GM23338 (cell line): ENCODE measurements around the gene DEDD2. TPM values are rescaled to one million over a fixed set of nuclear protein-coding genes. Genes with fewer than 3 reads are reported as not detected.

ENCODE experiments used
- ATAC-seq: fragments of 200-7000 bp; cut with Tn5 transposase; 3 replicates; pipeline ENCODE4 v1.9.1; 2020
- DNase-seq: peaks from one replicate; pipeline ENCODE4 v3.0.0-alpha.2; 2015; ENCODE audit warnings: low spot score
- H2AFZ ChIP-seq: fragments of 200-600 bp; sonication (generic); 2 replicates; pipeline ENCODE4 v1.8.0; 2016; ENCODE audit warnings: antibody characterized with exemption, mild to moderate bottlenecking, moderate library complexity
- H3F3A ChIP-seq: fragments of 200-600 bp; sonication (generic); replicated peaks from 2 replicates; pipeline ENCODE4 v1.8.0; 2017; ENCODE audit warnings: antibody characterized with exemption, mixed run types, low read depth
- H3K27ac ChIP-seq: fragments of 200-600 bp; sonication (generic); 2 replicates; pipeline ENCODE4 v1.6.1; 2016; ENCODE audit warnings: low read depth
- H3K27me3 ChIP-seq: fragments of 200-600 bp; sonication (generic); 2 replicates; pipeline ENCODE4 v1.8.0; 2016; ENCODE audit warnings: mild to moderate bottlenecking, mixed run types, moderate library complexity; ENCODE audit not compliant: insufficient read depth
- H3K36me3 ChIP-seq: fragments of 200-600 bp; sonication (generic); 2 replicates; pipeline ENCODE4 v1.8.0; 2016; ENCODE audit warnings: mild to moderate bottlenecking; ENCODE audit not compliant: insufficient read depth
- H3K4me1 ChIP-seq: fragments of 200-600 bp; sonication (generic); 2 replicates; pipeline ENCODE4 v1.8.0; 2016; ENCODE audit warnings: mild to moderate bottlenecking, moderate library complexity; ENCODE audit not compliant: insufficient read depth
- H3K4me2 ChIP-seq: fragments of 200-600 bp; sonication (generic); 2 replicates; pipeline ENCODE4 v1.7.1; 2017; ENCODE audit warnings: mixed run types
- H3K4me3 ChIP-seq: fragments of 200-600 bp; sonication (generic); 2 replicates; pipeline ENCODE4 v1.6.1; 2016; ENCODE audit warnings: mixed run types
- H3K79me2 ChIP-seq: fragments of 200-600 bp; sonication (generic); replicated peaks from 2 replicates; pipeline ENCODE4 v1.8.0; 2017; ENCODE audit warnings: mild to moderate bottlenecking; ENCODE audit not compliant: insufficient read depth
- H3K9me2 ChIP-seq: fragments of 200-600 bp; sonication (generic); 2 replicates; pipeline ENCODE4 v1.8.0; 2017; ENCODE audit not compliant: insufficient read depth
- H4K20me1 ChIP-seq: fragments of 200-600 bp; sonication (generic); replicated peaks from 2 replicates; pipeline ENCODE4 v1.8.0; 2017; ENCODE audit warnings: mild to moderate bottlenecking; ENCODE audit not compliant: insufficient read depth
- H3K27ac Mint-ChIP-seq: 2 replicates; pipeline ENCODE4 v1.8.0; 2020; ENCODE audit warnings: inconsistent platforms, mild to moderate bottlenecking, moderate library complexity, mixed read lengths
- H3K27me3 Mint-ChIP-seq: 3 replicates; pipeline ENCODE4 v1.8.0; 2022; ENCODE audit warnings: low read depth, mild to moderate bottlenecking, moderate library complexity, mixed read lengths, inconsistent platforms; ENCODE audit not compliant: insufficient read depth, poor library complexity
- H3K36me3 Mint-ChIP-seq: 3 replicates; pipeline ENCODE4 v1.8.0; 2021; ENCODE audit warnings: low read depth, mild to moderate bottlenecking, inconsistent platforms, moderate library complexity, mixed read lengths
- H3K4me1 Mint-ChIP-seq: 3 replicates; pipeline ENCODE4 v1.8.0; 2020; ENCODE audit warnings: mild to moderate bottlenecking, inconsistent platforms, mixed read lengths
- H3K4me3 Mint-ChIP-seq: 3 replicates; pipeline ENCODE4 v1.8.0; 2021; ENCODE audit warnings: moderate library complexity, mild to moderate bottlenecking, inconsistent platforms, mixed read lengths
- H3K9me3 Mint-ChIP-seq: 3 replicates; pipeline ENCODE4 v1.8.0; 2020; ENCODE audit warnings: moderate library complexity, mild to moderate bottlenecking, inconsistent platforms, mixed read lengths
- CREB1 ChIP-seq: fragments of 250-450 bp; sonication (Bioruptor Pico); IDR thresholded peaks from 2 replicates; pipeline ENCODE4 v1.5.0; 2020; ENCODE audit warnings: low read depth, mild to moderate bottlenecking, moderate library complexity
- EZH2 ChIP-seq: fragments of 200-600 bp; sonication (generic); IDR thresholded peaks from one replicate; pipeline ENCODE4 v1.8.0; 2017; ENCODE audit warnings: antibody characterized with exemption, mild to moderate bottlenecking, low read depth; ENCODE audit not compliant: unreplicated experiment
- EZH2phosphoT487 ChIP-seq: fragments of 200-600 bp; sonication (generic); IDR thresholded peaks from one replicate; pipeline ENCODE4 v1.8.1; 2018; ENCODE audit warnings: antibody characterized with exemption; ENCODE audit not compliant: unreplicated experiment
- JUNB ChIP-seq: IDR thresholded peaks from one replicate; pipeline ENCODE4 v1.6.1; 2016; ENCODE audit warnings: antibody characterized with exemption; ENCODE audit not compliant: unreplicated experiment
- NANOG ChIP-seq: IDR thresholded peaks from 2 replicates; pipeline ENCODE4 v1.6.1; 2016; ENCODE audit warnings: antibody characterized with exemption, borderline replicate concordance
- POLR2AphosphoS5 ChIP-seq: IDR thresholded peaks from 2 replicates; pipeline ENCODE4 v1.6.1; 2016; ENCODE audit warnings: antibody characterized with exemption, low read depth
- STAT1 ChIP-seq: IDR thresholded peaks from one replicate; pipeline ENCODE4 v1.6.1; 2016; ENCODE audit warnings: antibody characterized with exemption; ENCODE audit not compliant: unreplicated experiment
- ZNF114 ChIP-seq: fragments of 250-450 bp; sonication (Bioruptor Pico); IDR thresholded peaks from 2 replicates; pipeline ENCODE4 v1.5.0; 2020; ENCODE audit warnings: mild to moderate bottlenecking, moderate library complexity
- ZNF331 ChIP-seq: fragments of 250-450 bp; sonication (Bioruptor Pico); IDR thresholded peaks from 2 replicates; pipeline ENCODE4 v1.5.0; 2020; ENCODE audit warnings: low read depth, mild to moderate bottlenecking, moderate library complexity
- polyA plus RNA-seq: library from polyadenylated mRNA; unstranded; fragments of >200 nt; fragmentation: Nextera tagmentation; extraction: Ambion mirVana; gene quantifications from 2 replicates; pipeline ENCODE4 v1.2.1, GENCODE V29; 2016
- total RNA-seq: library from RNA; depleted of rRNA; stranded (reverse); fragments of >200 nt; shearing (Covaris generic); gene quantifications from 2 replicates; pipeline ENCODE4 v1.2.3, GENCODE V29; 2014
- TF ChIP-seq, protein P1 (sequence below): fragments of 250-450 bp; sonication (Bioruptor Pico); IDR thresholded peaks from 2 replicates; pipeline ENCODE4 v1.5.0; 2020; ENCODE audit warnings: mild to moderate bottlenecking, moderate library complexity
- TF ChIP-seq, protein P2 (sequence below), 2 experiments: fragments of 200-600 bp in 1 of 2; sonication (generic) in 1 of 2; conservative IDR thresholded peaks; 2 replicates each; pipeline versions ENCODE4 v1.5.1 to v1.6.1; 2016 to 2017; ENCODE audit warnings: antibody characterized with exemption in 2 of 2, low read depth in 2 of 2, mild to moderate bottlenecking in 2 of 2, moderate library complexity in 1 of 2
- TF ChIP-seq, protein P3 (sequence below): IDR thresholded peaks from 2 replicates; pipeline ENCODE4 v1.6.1; 2016; ENCODE audit warnings: antibody characterized with exemption
- TF ChIP-seq, protein P4 (sequence below): IDR thresholded peaks from one replicate; pipeline ENCODE4 v1.6.1; 2018; ENCODE audit warnings: antibody characterized with exemption; ENCODE audit not compliant: unreplicated experiment

DEDD2 gene
- total and polyA plus RNA-seq, 2 experiments from 2014 or later: 23.4 to 63.0 TPM

DNA sequence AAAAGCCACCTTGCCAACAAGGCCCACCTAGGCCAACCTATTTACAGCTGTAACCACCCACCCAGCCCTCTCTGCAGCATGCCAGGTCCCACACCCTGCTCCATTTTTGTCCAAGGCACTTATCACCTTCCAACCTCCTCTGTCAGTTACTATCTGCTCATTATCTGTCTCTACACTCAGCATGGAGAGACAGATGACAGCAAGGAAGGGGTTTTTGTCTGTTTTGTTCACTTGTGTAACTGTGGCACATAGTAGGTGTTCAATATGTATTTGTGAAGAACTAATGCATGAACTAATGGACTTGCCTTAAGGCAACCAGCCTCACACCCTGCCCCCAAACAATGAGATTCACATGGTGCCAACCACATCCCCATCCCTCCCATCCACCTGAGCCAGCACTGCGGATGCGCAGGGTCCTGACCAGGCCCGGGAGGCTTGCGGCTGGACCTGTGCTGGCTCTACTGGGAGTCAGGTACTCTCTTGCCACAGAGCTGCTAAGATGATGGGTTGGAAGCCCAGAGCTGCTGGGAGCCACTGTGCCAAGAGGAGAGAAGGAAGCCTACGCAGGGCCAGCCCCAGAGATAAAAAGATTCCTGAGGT, 17.3 kb downstream of the DEDD2 start:
- Mint-ChIP-seq H3K9me3 (peaks cover 3% of the 10 kb centered on the region), H3K36me3 (peaks cover 81% of the 10 kb centered on the region), H3K27me3 (peaks cover 13% of the 10 kb centered on the region), H3K4me1 (peaks cover 62% of the 10 kb centered on the region), H3K27ac (peak overlapping the region; percentile 60), H3K4me3 (no peak overlapping the region; the same call in 2 of the 3 replicates)
- Histone ChIP-seq H3K27ac (no peak overlapping the region), H3K4me3 (no peak overlapping the region), H3K4me2 (no peak overlapping the region), H3K79me2 (peaks cover 30% of the 10 kb centered on the region), H2AFZ (no peak overlapping the region), H3K9me2 (no peaks in the 10 kb centered on the region), H3K27me3 (no peaks in the 10 kb centered on the region), H3K36me3 (peaks cover 10% of the 10 kb centered on the region), H4K20me1 (peaks cover 31% of the 10 kb centered on the region), H3F3A (peaks cover 2% of the 10 kb centered on the region), H3K4me1 (peaks cover 20% of the 10 kb centered on the region)
- no peak for ATAC-seq
- TF ChIP-seq EZH2phosphoT487 (no peak), JUNB (no peak), POLR2AphosphoS5 (no peak), CREB1 (CRISPR knock-in tag) (no peak), STAT1 (no peak), ZNF114 (no peak), EZH2 (no peak), NANOG (no peak), ZNF331 (CRISPR knock-in tag) (no peak)
- TF ChIP-seq, protein P1, sequence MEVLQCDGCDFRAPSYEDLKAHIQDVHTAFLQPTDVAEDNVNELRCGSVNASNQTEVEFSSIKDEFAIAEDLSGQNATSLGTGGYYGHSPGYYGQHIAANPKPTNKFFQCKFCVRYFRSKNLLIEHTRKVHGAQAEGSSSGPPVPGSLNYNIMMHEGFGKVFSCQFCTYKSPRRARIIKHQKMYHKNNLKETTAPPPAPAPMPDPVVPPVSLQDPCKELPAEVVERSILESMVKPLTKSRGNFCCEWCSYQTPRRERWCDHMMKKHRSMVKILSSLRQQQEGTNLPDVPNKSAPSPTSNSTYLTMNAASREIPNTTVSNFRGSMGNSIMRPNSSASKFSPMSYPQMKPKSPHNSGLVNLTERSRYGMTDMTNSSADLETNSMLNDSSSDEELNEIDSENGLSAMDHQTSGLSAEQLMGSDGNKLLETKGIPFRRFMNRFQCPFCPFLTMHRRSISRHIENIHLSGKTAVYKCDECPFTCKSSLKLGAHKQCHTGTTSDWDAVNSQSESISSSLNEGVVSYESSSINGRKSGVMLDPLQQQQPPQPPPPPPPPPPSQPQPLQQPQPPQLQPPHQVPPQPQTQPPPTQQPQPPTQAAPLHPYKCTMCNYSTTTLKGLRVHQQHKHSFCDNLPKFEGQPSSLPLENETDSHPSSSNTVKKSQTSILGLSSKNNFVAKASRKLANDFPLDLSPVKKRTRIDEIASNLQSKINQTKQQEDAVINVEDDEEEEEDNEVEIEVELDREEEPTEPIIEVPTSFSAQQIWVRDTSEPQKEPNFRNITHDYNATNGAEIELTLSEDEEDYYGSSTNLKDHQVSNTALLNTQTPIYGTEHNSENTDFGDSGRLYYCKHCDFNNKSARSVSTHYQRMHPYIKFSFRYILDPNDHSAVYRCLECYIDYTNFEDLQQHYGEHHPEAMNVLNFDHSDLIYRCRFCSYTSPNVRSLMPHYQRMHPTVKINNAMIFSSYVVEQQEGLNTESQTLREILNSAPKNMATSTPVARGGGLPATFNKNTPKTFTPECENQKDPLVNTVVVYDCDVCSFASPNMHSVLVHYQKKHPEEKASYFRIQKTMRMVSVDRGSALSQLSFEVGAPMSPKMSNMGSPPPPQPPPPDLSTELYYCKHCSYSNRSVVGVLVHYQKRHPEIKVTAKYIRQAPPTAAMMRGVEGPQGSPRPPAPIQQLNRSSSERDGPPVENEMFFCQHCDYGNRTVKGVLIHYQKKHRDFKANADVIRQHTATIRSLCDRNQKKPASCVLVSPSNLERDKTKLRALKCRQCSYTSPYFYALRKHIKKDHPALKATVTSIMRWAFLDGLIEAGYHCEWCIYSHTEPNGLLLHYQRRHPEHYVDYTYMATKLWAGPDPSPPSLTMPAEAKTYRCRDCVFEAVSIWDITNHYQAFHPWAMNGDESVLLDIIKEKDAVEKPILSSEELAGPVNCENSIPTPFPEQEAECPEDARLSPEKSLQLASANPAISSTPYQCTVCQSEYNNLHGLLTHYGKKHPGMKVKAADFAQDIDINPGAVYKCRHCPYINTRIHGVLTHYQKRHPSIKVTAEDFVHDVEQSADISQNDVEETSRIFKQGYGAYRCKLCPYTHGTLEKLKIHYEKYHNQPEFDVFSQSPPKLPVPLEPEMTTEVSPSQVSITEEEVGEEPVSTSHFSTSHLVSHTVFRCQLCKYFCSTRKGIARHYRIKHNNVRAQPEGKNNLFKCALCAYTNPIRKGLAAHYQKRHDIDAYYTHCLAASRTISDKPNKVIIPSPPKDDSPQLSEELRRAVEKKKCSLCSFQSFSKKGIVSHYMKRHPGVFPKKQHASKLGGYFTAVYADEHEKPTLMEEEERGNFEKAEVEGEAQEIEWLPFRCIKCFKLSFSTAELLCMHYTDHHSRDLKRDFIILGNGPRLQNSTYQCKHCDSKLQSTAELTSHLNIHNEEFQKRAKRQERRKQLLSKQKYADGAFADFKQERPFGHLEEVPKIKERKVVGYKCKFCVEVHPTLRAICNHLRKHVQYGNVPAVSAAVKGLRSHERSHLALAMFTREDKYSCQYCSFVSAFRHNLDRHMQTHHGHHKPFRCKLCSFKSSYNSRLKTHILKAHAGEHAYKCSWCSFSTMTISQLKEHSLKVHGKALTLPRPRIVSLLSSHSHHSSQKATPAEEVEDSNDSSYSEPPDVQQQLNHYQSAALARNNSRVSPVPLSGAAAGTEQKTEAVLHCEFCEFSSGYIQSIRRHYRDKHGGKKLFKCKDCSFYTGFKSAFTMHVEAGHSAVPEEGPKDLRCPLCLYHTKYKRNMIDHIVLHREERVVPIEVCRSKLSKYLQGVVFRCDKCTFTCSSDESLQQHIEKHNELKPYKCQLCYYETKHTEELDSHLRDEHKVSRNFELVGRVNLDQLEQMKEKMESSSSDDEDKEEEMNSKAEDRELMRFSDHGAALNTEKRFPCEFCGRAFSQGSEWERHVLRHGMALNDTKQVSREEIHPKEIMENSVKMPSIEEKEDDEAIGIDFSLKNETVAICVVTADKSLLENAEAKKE (CRISPR knock-in tag): no peak
- TF ChIP-seq, protein P2, sequence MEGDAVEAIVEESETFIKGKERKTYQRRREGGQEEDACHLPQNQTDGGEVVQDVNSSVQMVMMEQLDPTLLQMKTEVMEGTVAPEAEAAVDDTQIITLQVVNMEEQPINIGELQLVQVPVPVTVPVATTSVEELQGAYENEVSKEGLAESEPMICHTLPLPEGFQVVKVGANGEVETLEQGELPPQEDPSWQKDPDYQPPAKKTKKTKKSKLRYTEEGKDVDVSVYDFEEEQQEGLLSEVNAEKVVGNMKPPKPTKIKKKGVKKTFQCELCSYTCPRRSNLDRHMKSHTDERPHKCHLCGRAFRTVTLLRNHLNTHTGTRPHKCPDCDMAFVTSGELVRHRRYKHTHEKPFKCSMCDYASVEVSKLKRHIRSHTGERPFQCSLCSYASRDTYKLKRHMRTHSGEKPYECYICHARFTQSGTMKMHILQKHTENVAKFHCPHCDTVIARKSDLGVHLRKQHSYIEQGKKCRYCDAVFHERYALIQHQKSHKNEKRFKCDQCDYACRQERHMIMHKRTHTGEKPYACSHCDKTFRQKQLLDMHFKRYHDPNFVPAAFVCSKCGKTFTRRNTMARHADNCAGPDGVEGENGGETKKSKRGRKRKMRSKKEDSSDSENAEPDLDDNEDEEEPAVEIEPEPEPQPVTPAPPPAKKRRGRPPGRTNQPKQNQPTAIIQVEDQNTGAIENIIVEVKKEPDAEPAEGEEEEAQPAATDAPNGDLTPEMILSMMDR (conservative IDR thresholded peaks at IDR 0.05; ENCODE audit: low read depth in 2 of 2): no peak
- TF ChIP-seq, protein P3, sequence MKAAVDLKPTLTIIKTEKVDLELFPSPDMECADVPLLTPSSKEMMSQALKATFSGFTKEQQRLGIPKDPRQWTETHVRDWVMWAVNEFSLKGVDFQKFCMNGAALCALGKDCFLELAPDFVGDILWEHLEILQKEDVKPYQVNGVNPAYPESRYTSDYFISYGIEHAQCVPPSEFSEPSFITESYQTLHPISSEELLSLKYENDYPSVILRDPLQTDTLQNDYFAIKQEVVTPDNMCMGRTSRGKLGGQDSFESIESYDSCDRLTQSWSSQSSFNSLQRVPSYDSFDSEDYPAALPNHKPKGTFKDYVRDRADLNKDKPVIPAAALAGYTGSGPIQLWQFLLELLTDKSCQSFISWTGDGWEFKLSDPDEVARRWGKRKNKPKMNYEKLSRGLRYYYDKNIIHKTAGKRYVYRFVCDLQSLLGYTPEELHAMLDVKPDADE: no peak
- TF ChIP-seq, protein P4, sequence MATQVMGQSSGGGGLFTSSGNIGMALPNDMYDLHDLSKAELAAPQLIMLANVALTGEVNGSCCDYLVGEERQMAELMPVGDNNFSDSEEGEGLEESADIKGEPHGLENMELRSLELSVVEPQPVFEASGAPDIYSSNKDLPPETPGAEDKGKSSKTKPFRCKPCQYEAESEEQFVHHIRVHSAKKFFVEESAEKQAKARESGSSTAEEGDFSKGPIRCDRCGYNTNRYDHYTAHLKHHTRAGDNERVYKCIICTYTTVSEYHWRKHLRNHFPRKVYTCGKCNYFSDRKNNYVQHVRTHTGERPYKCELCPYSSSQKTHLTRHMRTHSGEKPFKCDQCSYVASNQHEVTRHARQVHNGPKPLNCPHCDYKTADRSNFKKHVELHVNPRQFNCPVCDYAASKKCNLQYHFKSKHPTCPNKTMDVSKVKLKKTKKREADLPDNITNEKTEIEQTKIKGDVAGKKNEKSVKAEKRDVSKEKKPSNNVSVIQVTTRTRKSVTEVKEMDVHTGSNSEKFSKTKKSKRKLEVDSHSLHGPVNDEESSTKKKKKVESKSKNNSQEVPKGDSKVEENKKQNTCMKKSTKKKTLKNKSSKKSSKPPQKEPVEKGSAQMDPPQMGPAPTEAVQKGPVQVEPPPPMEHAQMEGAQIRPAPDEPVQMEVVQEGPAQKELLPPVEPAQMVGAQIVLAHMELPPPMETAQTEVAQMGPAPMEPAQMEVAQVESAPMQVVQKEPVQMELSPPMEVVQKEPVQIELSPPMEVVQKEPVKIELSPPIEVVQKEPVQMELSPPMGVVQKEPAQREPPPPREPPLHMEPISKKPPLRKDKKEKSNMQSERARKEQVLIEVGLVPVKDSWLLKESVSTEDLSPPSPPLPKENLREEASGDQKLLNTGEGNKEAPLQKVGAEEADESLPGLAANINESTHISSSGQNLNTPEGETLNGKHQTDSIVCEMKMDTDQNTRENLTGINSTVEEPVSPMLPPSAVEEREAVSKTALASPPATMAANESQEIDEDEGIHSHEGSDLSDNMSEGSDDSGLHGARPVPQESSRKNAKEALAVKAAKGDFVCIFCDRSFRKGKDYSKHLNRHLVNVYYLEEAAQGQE: no peak
- DNase-seq: no peak
